Lower leg skin (tissue), 4 donors: ENCODE results near the gene SSRP1. TPM values are rescaled to one million over a fixed set of nuclear protein-coding genes. Genes with fewer than 3 reads are reported as not detected.

Source experiments
- DNase-seq, 2 donors: peaks; one replicate each; pipeline ENCODE4 v3.0.0-alpha.2; 2019; ENCODE audit warnings: low spot score in 2 of 2
- H3K4me3 ChIP-seq: fragments of 200-600 bp; sonication (generic); 2 replicates; pipeline ENCODE4 v1.5.1; 2017; ENCODE audit warnings: mild to moderate bottlenecking, low read depth; ENCODE audit not compliant: poor library complexity, severe bottlenecking
- CTCF ChIP-seq, 3 donors: fragments of 450-650 bp; IDR thresholded peaks; one replicate each; pipeline ENCODE4 v1.5.1; 2016; ENCODE audit warnings: antibody characterized with exemption in 3 of 3, mild to moderate bottlenecking in 3 of 3, moderate library complexity in 2 of 3
- POLR2A ChIP-seq, 2 donors: fragments of 450-650 bp; IDR thresholded peaks; one replicate each; pipeline ENCODE4 v1.6.1; 2016 to 2017; ENCODE audit warnings: antibody characterized with exemption in 2 of 2, mild to moderate bottlenecking in 1 of 2, moderate library complexity in 1 of 2
- WGBS, 2 donors: methylation state at CpG; one replicate each; pipeline ENCODE4 v1.1.5; 2018; 5-methylcytosine and 5-hydroxymethylcytosine counted together
- intact Hi-C: fragments of 100-400 bp; cut with DNase I; formaldehyde crosslinking; loops from one replicate; pipeline ENCODE4 v1.15.0; 2023; ENCODE audit warnings: low total_unique reads
- total RNA-seq, 4 donors: library from RNA; depleted of rRNA; stranded (reverse); fragments of >200 nt; gene quantifications; one replicate each; pipeline ENCODE4 v1.1.0, GENCODE V29; 2016

SSRP1 gene
- total RNA-seq, 4 donors from 2014 or later = 66.1 to 76.1 (median 74.6) TPM

- H3K4me3 ChIP-seq = no peak overlapping the region
- intact Hi-C loops = no loop called here
- WGBS, 2 donors = 69 to 75% methylated on average over 5 of the region's 5 CpGs
- peak in 1 of 2 donors; percentile 29 for DNase-seq
- TF ChIP-seq CTCF (IDR thresholded peaks at IDR 0.05) (no peak), POLR2A (IDR thresholded peaks at IDR 0.05) (no peak)
Observed at GRCh38 chr11:57279116-57279515, 56.6 kb downstream of the SSRP1 start.

GRCh38 chr11:57278721-57279095 is 57.0 kb downstream of the SSRP1 start:
- TF ChIP-seq POLR2A (IDR thresholded peaks at IDR 0.05) (no peak), CTCF (IDR thresholded peaks at IDR 0.05) (no peak)
- peak in 1 of 2 donors; percentile 15 for DNase-seq
- H3K4me3 ChIP-seq = no peak overlapping the region
- WGBS, 2 donors = 74 to 83% methylated on average over 7 of the region's 7 CpGs
- intact Hi-C loops = no loop called here

- WGBS, 2 donors = 8 to 10% methylated on average over 14 of the region's 14 CpGs
- TF ChIP-seq POLR2A (IDR thresholded peaks at IDR 0.05) = no peak
- TF ChIP-seq CTCF (IDR thresholded peaks at IDR 0.05) = peak in 1 of 3 donors; percentile 75
- intact Hi-C loops = loop anchor here (2.0 kb wide), 1 partner anchor 25 kb away; no protein-coding TSS in a partner anchor
- peak; percentile 80 to 94 for DNase-seq
- no peak overlapping the region for H3K4me3 ChIP-seq
Observed at GRCh38 chr11:57277845-57278720, 57.6 kb downstream of the SSRP1 start.

GRCh38 chr11:57276971-57277675 is 58.6 kb downstream of the SSRP1 start:
- H3K4me3 ChIP-seq = no peak overlapping the region
- peak in 1 of 2 donors; percentile 12 for DNase-seq
- TF ChIP-seq CTCF (IDR thresholded peaks at IDR 0.05) (no peak), POLR2A (IDR thresholded peaks at IDR 0.05) (no peak)
- 54 to 57% methylated on average over 6 of the region's 6 CpGs for WGBS, 2 donors
- intact Hi-C loops = loop anchor here (2.0 kb wide), 1 partner anchor 24 kb away; no protein-coding TSS in a partner anchor

- intact Hi-C loops = loop anchor here (2.0 kb wide), 1 partner anchor 24 kb away; no protein-coding TSS in a partner anchor
- DNase-seq = peak in 1 of 2 donors; percentile 57
- TF ChIP-seq POLR2A (IDR thresholded peaks at IDR 0.05) (no peak), CTCF (IDR thresholded peaks at IDR 0.05) (no peak)
- WGBS, 2 donors = 69 to 77% methylated on average over 3 of the region's 3 CpGs
- no peak overlapping the region for H3K4me3 ChIP-seq
Observed at GRCh38 chr11:57276169-57276970, 59.3 kb downstream of the SSRP1 start.
